Common myeloid progenitor, CD34-positive (primary cell): ENCODE data around the gene USP26.
"Not testable (repeated sequence)": the region's sequence is repeated elsewhere in the genome, so short reads cannot be mapped to it uniquely, and the experiment has no call there.

Experiments used
- CTCF ChIA-PET: fragments of 350-600 bp; sonication (Branson Sonifier 250); formaldehyde crosslinking; loops from one replicate; lab custom pipeline; 2021; ENCODE audit warnings: antibody characterized with exemption; lab: Charles Lee
- POLR2A ChIA-PET: fragments of 350-600 bp; sonication (Branson Sonifier 250); formaldehyde crosslinking; loops from one replicate; lab custom pipeline; 2021; ENCODE audit warnings: antibody characterized with exemption; lab: Charles Lee
- DNase-seq, 3 donors: peaks; one replicate each; pipeline versions ENCODE4 v3.0.0 to v3.0.0-alpha.2; 2013
- H3K27ac ChIP-seq, 2 experiments: 1 replicate in 1 of 2; 2 replicates in 1 of 2; pipeline ENCODE4 v1.7.0; 2013; ENCODE audit warnings: inconsistent platforms in 2 of 2, low read length in 2 of 2, mild to moderate bottlenecking in 2 of 2, low read depth in 1 of 2, moderate library complexity in 1 of 2; ENCODE audit not compliant: severe bottlenecking in 2 of 2, insufficient read depth in 1 of 2, poor library complexity in 1 of 2
- H3K27me3 ChIP-seq, 5 experiments: replicated peaks in 2 of 5; 1 replicate in 3 of 5; 2 replicates in 2 of 5; pipeline versions ENCODE4 v1.6.1 to v1.7.0; 2013; ENCODE audit warnings: low read length in 4 of 5, mild to moderate bottlenecking in 2 of 5, moderate library complexity in 2 of 5, inconsistent platforms in 1 of 5; ENCODE audit not compliant: insufficient read depth in 5 of 5, control insufficient read depth in 4 of 5
- H3K36me3 ChIP-seq, 4 experiments: 1 replicate in 2 of 4; 2 replicates in 2 of 4; pipeline versions ENCODE4 v1.6.1 to v1.7.0; 2013; ENCODE audit warnings: low read length in 3 of 4, control low read depth in 1 of 4, mild to moderate bottlenecking in 1 of 4; ENCODE audit not compliant: control insufficient read depth in 4 of 4, insufficient read depth in 4 of 4
- H3K4me1 ChIP-seq, 4 experiments: 1 replicate in 3 of 4; 2 replicates in 1 of 4; pipeline versions ENCODE4 v1.6.1 to v1.7.1; 2013; ENCODE audit warnings: low read length in 3 of 4, mild to moderate bottlenecking in 3 of 4, control low read depth in 1 of 4, inconsistent platforms in 1 of 4, moderate library complexity in 1 of 4; ENCODE audit not compliant: control insufficient read depth in 4 of 4, insufficient read depth in 4 of 4; ENCODE audit errors: control extremely low read depth in 1 of 4
- H3K4me3 ChIP-seq, 7 experiments: 1 replicate in 4 of 7; 2 replicates in 3 of 7; pipeline versions ENCODE4 v1.5.1 to v1.7.0; 2013; ENCODE audit warnings: mild to moderate bottlenecking in 7 of 7, low read length in 6 of 7, moderate library complexity in 6 of 7, inconsistent platforms in 2 of 7, low read depth in 2 of 7, control low read depth in 1 of 7; ENCODE audit not compliant: insufficient read depth in 4 of 7, control insufficient read depth in 1 of 7; ENCODE audit errors: extremely low read depth in 1 of 7
- H3K9me3 ChIP-seq, 5 experiments: 1 replicate in 4 of 5; 2 replicates in 1 of 5; pipeline versions ENCODE4 v1.6.1 to v1.7.1; 2013; ENCODE audit warnings: low read length in 4 of 5, mild to moderate bottlenecking in 2 of 5, inconsistent platforms in 1 of 5, low read depth in 1 of 5, moderate library complexity in 1 of 5; ENCODE audit not compliant: control insufficient read depth in 4 of 5, insufficient read depth in 2 of 5; ENCODE audit errors: control extremely low read depth in 1 of 5
- WGBS: methylation state at CpG from one replicate; pipeline ENCODE4 v1.1.5; 2013; ENCODE audit not compliant: insufficient coverage; 5-methylcytosine and 5-hydroxymethylcytosine counted together

The USP26 gene

DNA sequence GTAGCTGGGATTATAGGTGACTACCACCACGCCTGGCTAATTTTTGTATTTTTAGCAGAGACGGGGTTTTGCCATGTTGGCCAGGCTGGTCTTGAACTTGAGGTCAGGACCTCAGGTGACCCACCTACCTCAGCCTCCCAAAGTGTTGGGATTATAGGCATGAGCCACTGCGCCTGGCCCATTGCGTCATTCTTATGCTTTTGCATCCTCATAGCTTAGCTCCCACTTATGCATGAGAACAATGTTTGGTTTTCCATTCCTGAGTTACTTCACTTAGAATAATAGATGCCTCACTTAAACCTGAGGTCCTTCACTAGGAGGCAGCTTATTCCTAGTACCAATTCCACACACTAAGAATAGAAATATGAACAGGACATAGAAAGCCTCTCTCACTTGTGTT, 11.9 kb downstream of the USP26 start:
- DNase-seq, H3K9me3 ChIP-seq, H3K4me3 ChIP-seq, H3K36me3 ChIP-seq, CTCF ChIA-PET, H3K27me3 ChIP-seq, H3K27ac ChIP-seq, POLR2A ChIA-PET, H3K4me1 ChIP-seq: not testable (repeated sequence)
- WGBS = 90% methylated on average over 3 of the region's 4 CpGs

GRCh38 chrX:133083899-133084298, 13.0 kb downstream of the USP26 start:
- POLR2A ChIA-PET = no interaction called here
- WGBS = 71% methylated on average over 1 of the region's 1 CpG
- H3K4me1 ChIP-seq = no peaks in the 10 kb centered on the region
- no peaks in the 10 kb centered on the region for H3K9me3 ChIP-seq
- H3K27me3 ChIP-seq = no peaks in the 10 kb centered on the region
- no peak overlapping the region for H3K4me3 ChIP-seq
- no peaks in the 10 kb centered on the region for H3K36me3 ChIP-seq
- no peak for DNase-seq
- no peak overlapping the region for H3K27ac ChIP-seq
- CTCF ChIA-PET = no interaction called here

GRCh38 chrX:133081990-133082389, 14.9 kb downstream of the USP26 start:
- 57% methylated on average over 1 of the region's 3 CpGs for WGBS
- Histone ChIP-seq H3K27ac (no peak overlapping the region), H3K27me3 (no peaks in the 10 kb centered on the region), H3K4me3 (no peak overlapping the region), H3K9me3 (no peaks in the 10 kb centered on the region), H3K4me1 (no peaks in the 10 kb centered on the region), H3K36me3 (no peaks in the 10 kb centered on the region)
- DNase-seq = no peak
- POLR2A ChIA-PET = no interaction called here
- CTCF ChIA-PET = no interaction called here

DNA sequence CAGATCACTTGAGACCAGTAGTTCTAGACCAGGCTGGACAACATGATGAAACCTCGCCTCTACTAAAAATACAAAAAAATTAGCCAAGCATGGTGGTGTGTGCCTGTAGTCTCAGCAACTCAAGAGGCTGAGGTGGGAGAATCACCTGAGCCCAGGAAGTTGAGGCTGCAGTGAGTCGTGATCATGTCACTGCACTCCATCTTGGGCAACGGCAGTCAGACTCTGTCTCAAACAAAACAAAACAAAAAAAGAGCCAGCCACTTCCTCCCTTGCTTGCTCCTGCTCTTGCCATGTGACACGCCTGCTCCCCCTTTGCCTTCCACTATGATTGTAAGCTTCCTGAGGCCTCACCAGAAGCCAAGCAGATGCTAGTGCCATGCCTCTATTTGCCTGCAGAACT, 19.1 kb downstream of the USP26 start:
- H3K4me1 ChIP-seq, CTCF ChIA-PET, H3K36me3 ChIP-seq, H3K27ac ChIP-seq, H3K27me3 ChIP-seq, H3K4me3 ChIP-seq, DNase-seq, H3K9me3 ChIP-seq, POLR2A ChIA-PET: not testable (repeated sequence)
- 83% methylated on average over 3 of the region's 4 CpGs for WGBS

DNA sequence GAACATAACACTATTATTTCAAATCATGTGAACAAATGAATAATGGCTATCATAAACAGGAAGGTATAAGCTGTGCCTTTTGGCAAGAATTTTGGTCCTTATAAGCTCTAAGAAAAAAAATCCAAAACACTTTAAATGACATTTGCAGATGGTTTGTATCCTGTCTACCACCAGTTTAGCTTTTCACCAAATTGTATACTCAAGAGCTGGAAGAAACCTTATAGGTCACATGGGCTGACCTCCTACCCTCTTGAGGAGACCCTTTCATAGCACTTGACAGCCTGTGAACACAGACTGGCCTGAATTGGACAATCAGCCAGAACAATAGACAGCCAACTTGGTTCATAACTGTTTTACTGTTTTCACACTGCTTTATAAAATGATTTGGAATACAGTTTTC, 24.3 kb downstream of the USP26 start:
- H3K9me3 ChIP-seq = no peaks in the 10 kb centered on the region
- H3K4me3 ChIP-seq = no peak overlapping the region
- ChIA-PET CTCF (no interaction called here), POLR2A (no interaction called here)
- no peak overlapping the region for H3K27ac ChIP-seq
- H3K36me3 ChIP-seq = no peaks in the 10 kb centered on the region
- no peak for DNase-seq
- no peaks in the 10 kb centered on the region for H3K27me3 ChIP-seq
- H3K4me1 ChIP-seq = no peaks in the 10 kb centered on the region

DNA sequence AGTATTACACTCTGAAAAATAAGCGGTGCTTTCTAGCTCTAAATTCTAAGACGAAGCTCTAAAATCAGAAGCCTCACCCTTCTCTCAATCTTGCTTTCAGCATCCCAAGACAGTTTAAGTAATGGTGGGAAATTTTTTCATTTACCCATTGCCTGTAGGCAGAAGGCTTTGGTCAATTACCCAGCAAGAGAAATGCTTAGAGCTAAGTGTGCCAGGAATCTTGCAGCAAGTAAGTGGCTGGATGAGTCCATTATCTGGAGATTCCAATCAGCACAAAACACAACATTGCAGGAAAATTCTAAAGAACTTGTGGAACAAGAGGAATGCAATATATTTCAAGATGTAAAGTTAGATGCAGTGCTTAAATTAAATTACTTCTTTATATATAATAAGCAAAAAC, 28.4 kb downstream of the USP26 start:
- H3K4me1 ChIP-seq = no peaks in the 10 kb centered on the region
- no peaks in the 10 kb centered on the region for H3K27me3 ChIP-seq
- 86% methylated on average over 1 of the region's 2 CpGs for WGBS
- no peak overlapping the region for H3K27ac ChIP-seq
- DNase-seq = no peak
- H3K36me3 ChIP-seq = no peaks in the 10 kb centered on the region
- ChIA-PET CTCF (no interaction called here), POLR2A (no interaction called here)
- H3K4me3 ChIP-seq = no peak overlapping the region
- no peaks in the 10 kb centered on the region for H3K9me3 ChIP-seq

- Histone ChIP-seq H3K9me3 (no peaks in the 10 kb centered on the region), H3K36me3 (no peaks in the 10 kb centered on the region), H3K4me3 (no peak overlapping the region), H3K27me3 (no peaks in the 10 kb centered on the region), H3K4me1 (no peaks in the 10 kb centered on the region), H3K27ac (no peak overlapping the region)
- DNase-seq = no peak
- ChIA-PET CTCF (no interaction called here), POLR2A (no interaction called here)
- WGBS = 100% methylated on average over 1 of the region's 1 CpG
Observed at GRCh38 chrX:133056341-133056740, 40.6 kb downstream of the USP26 start.
